ENCODE data around the gene ERI3. TPM values are rescaled to one million over a fixed set of nuclear protein-coding genes. Genes with fewer than 3 reads are reported as not detected.

The ERI3 gene
- total and polyA plus RNA-seq, 2 of the 4 experiments (the other 2 are of a cell fraction), result 56.6 to 70.9 TPM

DNA sequence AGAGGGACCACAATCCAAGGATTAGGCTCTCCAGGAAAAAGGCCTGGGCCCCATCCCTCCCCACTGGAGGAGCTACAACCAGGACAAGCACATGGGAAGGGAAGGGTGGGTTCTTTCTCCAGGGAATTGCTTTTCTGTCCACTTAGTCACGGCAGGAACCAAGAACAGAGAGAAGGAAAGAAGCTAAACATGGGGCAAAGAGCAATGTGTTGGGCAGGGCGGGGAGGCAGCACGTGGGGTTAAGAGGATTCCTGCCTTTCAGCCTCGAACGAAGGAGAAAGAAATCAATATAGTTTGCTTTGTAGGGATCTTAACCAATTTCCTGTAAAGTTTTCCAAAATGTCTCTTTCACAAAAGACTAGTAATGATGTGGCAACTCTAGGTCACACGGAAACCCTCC, 21.7 kb downstream of the ERI3 start:
- WGBS, 2 experiments (ENCODE audit: extremely low coverage in 2 of 2, insufficient read length in 1 of 2), result 94% methylated on average over 3 of the region's 6 CpGs; no CpG with 5 or more reads in 1 of the 2 experiments
- no peak overlapping the region for H2BK20ac ChIP-seq (ENCODE audit: low read depth, low read length)
- CTCF ChIA-PET, result no interaction called here
- no peak overlapping the region for H2BK5ac ChIP-seq (ENCODE audit: low read depth, low read length, poor library complexity, severe bottlenecking)
- H3K79me1 ChIP-seq (ENCODE audit: low read depth in 1 of 2, low read length in 2 of 2), result peaks cover 15 to 20% of the 10 kb centered on the region in 2 experiments
- no peak overlapping the region for H3K27ac ChIP-seq (ENCODE audit: insufficient read depth, low read length)
- no peak overlapping the region for H2AK9ac ChIP-seq (replicated peaks; ENCODE audit: low read depth, low read length, poor library complexity)
- H3K56ac ChIP-seq (ENCODE audit: extremely low read depth, insufficient read depth, low read length), result no peak overlapping the region
- no peak overlapping the region for H3K4me2 ChIP-seq (ENCODE audit: low read depth, low read length)
- no peak overlapping the region for H3K14ac ChIP-seq (replicated peaks; ENCODE audit: low read depth, low read length)
- no peak for TF ChIP-seq SMC3 (IDR thresholded peaks at IDR 0.05; ENCODE audit: low read depth, low read length)
- TF ChIP-seq MXI1 (IDR thresholded peaks at IDR 0.05; ENCODE audit: borderline replicate concordance, low read depth, low read length), result no peak
- no peak for TF ChIP-seq NFE2L2 (IDR thresholded peaks at IDR 0.05; ENCODE audit: low read depth, low read length)
- no peak for TF ChIP-seq CHD1 (IDR thresholded peaks at IDR 0.05; ENCODE audit: low read depth, low read length)
- TF ChIP-seq ELK1 (IDR thresholded peaks at IDR 0.05; ENCODE audit: borderline replicate concordance, low read depth, low read length), result no peak
- TF ChIP-seq BHLHE40 (IDR thresholded peaks at IDR 0.05; ENCODE audit: low read depth, low read length), result no peak
- no peak for TF ChIP-seq CTCF (conservative IDR thresholded peaks at IDR 0.05; ENCODE audit: low read depth, low read length)
- TF ChIP-seq USF2 (IDR thresholded peaks at IDR 0.05; ENCODE audit: low read depth, low read length), result no peak
- TF ChIP-seq RCOR1 (IDR thresholded peaks at IDR 0.05; ENCODE audit: insufficient replicate concordance, low read length), result no peak
- TF ChIP-seq CEBPB (IDR thresholded peaks at IDR 0.05; ENCODE audit: low read depth, low read length), result no peak
- TF ChIP-seq MAFK (IDR thresholded peaks at IDR 0.05; ENCODE audit: low read depth, low read length), result no peak
- no peak for TF ChIP-seq FOS (IDR thresholded peaks at IDR 0.05; ENCODE audit: low read depth, low read length)
- no peak for TF ChIP-seq MAZ (IDR thresholded peaks at IDR 0.05; ENCODE audit: borderline replicate concordance, low read depth, low read length)
- TF ChIP-seq RFX5 (IDR thresholded peaks at IDR 0.05; ENCODE audit: low read depth, low read length), result no peak
- intact Hi-C loops (cut with micrococcal nuclease) (no loop called here), in situ Hi-C loops (cut with MboI; ENCODE audit: low sequenced_read_pairs) (no loop called here), dilution Hi-C loops (cut with HindIII; ENCODE audit: low sequenced_read_pairs, unreplicated experiment) (no loop called here)
- H3K9me3 ChIP-seq (ENCODE audit: control insufficient read depth, insufficient read depth, low read length), result 0 out of 2 replicates have a peak, but pooled peaks cover 5% of the 10 kb centered on the region
- no peak for ATAC-seq (ENCODE audit: low read depth)
- H3K9ac ChIP-seq (ENCODE audit: low read depth, low read length), result no peak overlapping the region
- POLR2A ChIA-PET (ENCODE audit: unreplicated experiment), result no interaction called here
- H3K18ac ChIP-seq (ENCODE audit: low read depth, low read length), result no peak overlapping the region
- no peak overlapping the region for H2AFZ ChIP-seq (replicated peaks; ENCODE audit: low read length, poor library complexity)
- H2BK15ac ChIP-seq (ENCODE audit: low read depth, low read length), result no peak overlapping the region
- H3K4me3 ChIP-seq (ENCODE audit: insufficient read depth, low read depth, low read length), result no peak overlapping the region
- H4K91ac ChIP-seq (ENCODE audit: insufficient read depth, low read depth, low read length), result no peak overlapping the region
- peaks cover 8% of the 10 kb centered on the region for H3K9me1 ChIP-seq (ENCODE audit: insufficient read depth, low read length)
- peaks cover 9% of the 10 kb centered on the region for H3K4me1 ChIP-seq (ENCODE audit: control insufficient read depth, insufficient read depth, low read length)
- no peak overlapping the region for H3K23ac ChIP-seq (ENCODE audit: low read depth, low read length)
- no peak for DNase-seq
- peaks cover 30% of the 10 kb centered on the region for H3K36me3 ChIP-seq (ENCODE audit: control insufficient read depth, insufficient read depth, low read length)
- no peak overlapping the region for H2AK5ac ChIP-seq (ENCODE audit: low read depth, low read length)
- no peak overlapping the region for H2BK120ac ChIP-seq (ENCODE audit: low read depth, low read length)
- H4K8ac ChIP-seq (ENCODE audit: low read depth in 2 of 2, low read length in 2 of 2), result no peak overlapping the region
- H3K4ac ChIP-seq (ENCODE audit: low read depth, low read length), result no peak overlapping the region
- BruUV-seq (replicated peaks), result no TSS peak
- no peaks in the 10 kb centered on the region for H3K27me3 ChIP-seq (ENCODE audit: control insufficient read depth, insufficient read depth, low read length)
- H4K20me1 ChIP-seq (ENCODE audit: insufficient read depth, low read length), result peaks cover 7% of the 10 kb centered on the region; the same call in 1 of the 2 replicates
- no peak overlapping the region for H4K5ac ChIP-seq (ENCODE audit: low read depth, low read length)

Data from IMR-90 (cell line).